ENCODE data around the gene LRIT1. TPM values are rescaled to one million over a fixed set of nuclear protein-coding genes. Genes with fewer than 3 reads are reported as not detected.

Gene LRIT1
- total and polyA plus RNA-seq, 2 of the 8 experiments (the other 6 are each of a cell fraction or from before 2014, with no cell fraction given) = 0.03 TPM; not detected in 1

DNA sequence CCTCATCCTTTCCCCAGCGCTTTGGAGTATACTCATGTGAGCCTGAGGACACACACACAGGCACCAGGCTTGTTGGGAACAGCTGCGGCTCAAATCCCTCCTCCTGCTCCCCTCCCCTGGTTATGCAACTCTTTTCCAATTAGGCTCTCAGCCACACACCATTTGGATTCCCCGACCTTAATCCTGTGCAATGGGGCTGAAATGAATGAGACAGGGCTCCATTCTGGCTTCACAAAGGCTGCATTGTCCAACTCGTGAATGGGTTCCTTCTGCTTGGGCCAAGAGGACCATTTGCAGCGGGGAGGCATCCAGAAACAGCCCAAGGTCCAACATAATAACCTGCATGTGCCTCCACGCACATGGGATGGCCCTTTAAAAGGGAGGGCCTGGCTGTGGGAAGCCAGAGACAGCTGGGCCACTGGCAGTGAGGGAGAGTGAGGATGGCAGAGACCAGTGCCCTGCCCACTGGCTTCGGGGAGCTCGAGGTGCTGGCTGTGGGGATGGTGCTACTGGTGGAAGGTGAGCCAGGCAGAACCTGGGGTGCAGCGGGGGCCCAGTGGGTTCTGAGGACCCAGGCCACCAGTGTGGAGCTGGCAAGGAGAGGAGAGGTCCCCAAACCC is 3.4 kb upstream of the LRIT1 start, which contains the start of gene RGR (continued):
- TF ChIP-seq USF2 (IDR thresholded peaks at IDR 0.05; ENCODE audit: low read length) = no peak
